GM18502 (cell line): Measurements from ENCODE around the gene PLK1.
"Not testable (repeated sequence)": the region's sequence is repeated elsewhere in the genome, so short reads cannot be mapped to it uniquely, and the experiment has no call there.

ENCODE experiments used
- ATAC-seq: cut with Tn5 transposase; IDR thresholded peaks from one replicate; pipeline ENCODE4 v1.9.1; 2021; ENCODE audit warnings: mild to moderate bottlenecking; ENCODE audit not compliant: unreplicated experiment, poor library complexity

The PLK1 gene

GRCh38 chr16:23706439-23706838 lies 27.8 kb downstream of the PLK1 start:
- ATAC-seq = no peak

GRCh38 chr16:23709536-23709935 lies 30.8 kb downstream of the PLK1 start:
- ATAC-seq = no peak

- ATAC-seq = no peak
Measured at GRCh38 chr16:23710008-23710407, 31.3 kb downstream of the PLK1 start.

- ATAC-seq = no peak
Measured at GRCh38 chr16:23710504-23710903, 31.8 kb downstream of the PLK1 start.

GRCh38 chr16:23711785-23712184 lies 33.1 kb downstream of the PLK1 start:
- ATAC-seq = no peak

GRCh38 chr16:23712976-23713375 lies 34.3 kb downstream of the PLK1 start, which contains the start of gene ERN2:
Gene ERN2 (minus strand): TSS chr16:23713222. CDS start chr16:23713187, 35 bp downstream.
- ATAC-seq = no peak

- ATAC-seq = no peak
Measured at GRCh38 chr16:23716484-23716883, 37.8 kb downstream of the PLK1 start.

GRCh38 chr16:23722613-23723240 lies 44.0 kb downstream of the PLK1 start:
- ATAC-seq = not testable (repeated sequence)

- ATAC-seq = no peak
Measured at GRCh38 chr16:23724096-23724784, 45.6 kb downstream of the PLK1 start.

GRCh38 chr16:23724785-23725131 lies 46.1 kb downstream of the PLK1 start:
- ATAC-seq = no peak

- ATAC-seq = no peak
Measured at GRCh38 chr16:23726710-23727109, 48.0 kb downstream of the PLK1 start.

- no peak for ATAC-seq
Measured at GRCh38 chr16:23728112-23728477, 49.4 kb downstream of the PLK1 start.

- ATAC-seq = no peak
Measured at GRCh38 chr16:23729503-23730424, 51.1 kb downstream of the PLK1 start.

GRCh38 chr16:23734176-23734893 lies 55.6 kb downstream of the PLK1 start:
- ATAC-seq = no peak

GRCh38 chr16:23737423-23738028 lies 58.8 kb downstream of the PLK1 start:
- ATAC-seq = not testable (repeated sequence)

- ATAC-seq = no peak
Measured at GRCh38 chr16:23739516-23739915, 60.8 kb downstream of the PLK1 start.
